AML-193 (cell line): ENCODE data around the gene DPH1.

ENCODE experiments used
- DNase-seq, 2 experiments: peaks; one replicate each; lab custom pipeline; 2025; lab: John Stamatoyannopoulos, UW

Gene DPH1

DNA sequence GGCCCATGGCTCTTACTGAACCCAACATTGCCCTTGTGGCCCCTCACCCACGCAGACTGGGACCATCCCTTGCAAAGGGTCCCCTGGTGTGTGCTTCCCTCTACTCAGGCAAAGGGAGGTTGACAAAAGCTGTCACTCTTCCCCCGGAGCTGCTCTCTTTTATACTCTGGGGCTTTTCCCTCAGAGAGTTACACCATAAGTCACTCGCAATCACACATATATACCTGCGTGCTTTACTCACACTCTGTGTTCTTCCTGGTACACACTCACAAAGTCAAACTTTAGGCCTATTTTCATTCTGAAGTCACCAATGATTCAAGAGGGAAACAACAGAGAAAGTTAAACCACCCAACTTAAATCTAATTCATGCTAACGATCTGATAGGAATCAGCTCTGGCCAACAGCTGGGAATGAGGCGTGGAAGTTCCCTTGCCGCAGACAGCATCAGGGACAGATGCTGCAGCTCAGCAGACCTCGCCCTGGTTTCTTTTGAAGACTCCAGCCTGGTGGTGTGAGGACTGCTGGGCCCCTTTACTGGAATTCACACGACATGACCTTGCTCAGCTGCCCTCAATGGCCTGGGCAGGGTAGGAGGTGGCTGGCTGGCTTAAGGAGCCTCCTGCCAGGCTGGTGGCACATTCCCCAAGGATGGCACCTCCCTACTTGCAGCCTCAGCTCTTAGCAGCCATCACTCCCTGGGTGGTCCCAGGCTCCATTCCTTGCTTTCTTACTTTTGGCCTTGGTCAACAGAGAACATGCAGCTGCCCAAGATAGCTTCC lies 52.2 kb downstream of the DPH1 start:
- DNase-seq, result no peak

DNA sequence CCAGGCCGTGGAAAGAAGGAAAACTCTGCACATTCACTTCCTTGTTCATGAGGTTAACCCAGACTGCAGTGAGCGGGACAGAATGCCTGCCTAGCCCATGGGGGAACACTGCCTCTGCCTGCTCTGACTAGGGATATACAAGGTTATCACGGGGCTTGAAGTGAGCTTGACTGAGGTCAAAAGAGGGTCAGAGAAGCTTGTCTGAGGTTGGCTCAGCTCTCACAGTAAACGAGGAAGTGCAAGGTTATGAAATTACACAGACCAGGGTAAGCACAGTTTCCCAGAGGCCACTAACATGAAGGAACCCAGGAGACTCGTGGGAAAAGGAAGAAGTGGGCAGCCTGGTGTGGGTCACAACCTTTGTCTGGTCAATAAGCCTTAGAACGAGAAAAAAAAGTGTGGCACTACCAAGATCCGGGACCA lies 53.7 kb downstream of the DPH1 start:
- DNase-seq, result peak; percentile 64 to 85

DNA sequence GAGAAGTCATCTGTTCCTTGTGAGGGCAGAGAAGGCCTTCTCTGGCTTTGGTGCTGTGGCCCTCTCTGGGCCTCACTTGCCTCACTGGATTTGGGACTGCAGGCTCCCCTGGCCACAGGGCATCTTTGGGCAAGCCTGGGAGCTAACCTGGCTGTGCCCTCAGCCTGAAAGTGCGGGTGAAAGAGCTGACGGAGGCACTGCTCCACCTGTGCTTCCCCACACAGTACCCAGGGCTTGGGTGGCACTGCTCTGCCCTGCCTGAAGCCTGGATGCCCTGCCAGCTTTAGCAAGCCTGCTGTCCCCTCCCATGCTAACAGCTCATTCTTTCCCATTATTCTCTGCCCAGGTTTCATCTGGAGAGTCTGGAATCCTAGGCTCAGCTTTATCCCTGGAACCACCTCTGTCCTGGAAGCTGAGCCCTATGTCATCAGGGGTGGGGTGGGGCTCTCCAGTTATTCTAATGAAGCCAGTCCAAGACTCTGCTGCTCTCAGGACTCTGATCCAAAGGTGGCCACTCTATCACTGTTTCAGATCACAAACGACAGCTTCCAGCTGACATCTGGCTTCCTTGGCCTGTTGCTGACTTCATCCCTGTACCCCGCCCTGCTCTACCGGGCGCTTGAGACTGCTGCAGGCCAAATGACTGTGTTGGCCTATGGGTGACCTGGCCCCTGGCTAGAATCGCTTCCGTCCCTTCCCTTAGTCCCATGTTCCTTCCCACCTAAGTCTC lies 54.2 kb downstream of the DPH1 start:
- DNase-seq, result no peak

DNA sequence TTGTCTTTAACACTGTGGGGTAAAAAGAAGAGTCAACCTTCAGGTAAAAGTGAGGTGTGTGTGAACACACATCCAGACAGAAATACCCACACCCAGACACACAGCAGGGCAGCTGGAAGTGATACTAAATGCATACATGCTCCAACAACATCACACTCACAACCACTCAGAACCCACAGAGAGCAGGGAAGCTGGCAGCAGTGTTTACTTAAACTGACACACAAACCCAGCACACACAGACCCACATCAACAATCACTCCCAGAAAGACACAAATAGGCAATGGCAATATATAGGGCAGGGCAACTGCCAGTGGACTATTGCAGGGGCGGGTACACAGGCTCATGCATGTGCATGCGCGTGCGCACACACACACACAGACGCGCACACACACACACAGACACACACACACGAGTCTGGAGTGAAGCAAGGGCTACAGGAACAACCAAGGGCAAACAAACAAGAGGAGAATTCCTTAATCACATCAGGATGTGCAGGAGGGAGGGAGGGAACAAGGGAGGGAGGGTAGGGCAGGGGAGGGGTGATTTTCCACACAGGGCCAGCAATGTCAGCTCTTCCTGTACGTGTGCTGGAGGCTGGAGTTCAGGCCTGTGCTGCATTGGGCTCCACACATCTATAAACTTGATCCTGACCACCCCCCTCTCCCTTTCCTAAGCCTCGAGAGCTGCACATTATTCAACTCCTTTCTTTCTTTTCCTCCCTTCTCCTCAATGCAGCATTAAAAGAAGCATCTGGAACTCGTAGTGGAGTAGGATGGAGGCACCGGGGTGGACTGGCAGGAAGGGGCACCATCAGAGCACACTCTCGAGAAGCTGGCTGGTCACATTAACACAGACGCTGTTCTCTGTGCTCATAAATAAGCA lies 55.1 kb downstream of the DPH1 start:
- no peak for DNase-seq

DNA sequence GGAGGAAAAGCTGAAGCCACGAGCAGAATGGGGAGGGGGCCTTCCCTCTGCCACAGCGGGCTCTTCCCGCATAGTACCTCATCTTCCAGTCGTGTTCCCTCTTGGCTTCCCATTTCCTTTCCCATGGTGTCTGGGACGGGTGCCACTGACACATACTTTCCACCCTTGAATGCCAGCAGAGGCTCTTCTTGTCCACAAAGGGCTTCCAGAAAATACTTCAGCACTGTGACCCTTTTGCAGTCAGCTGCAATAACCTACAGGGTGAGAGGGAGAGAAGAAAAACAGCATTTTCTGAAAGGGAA lies 55.6 kb downstream of the DPH1 start:
- DNase-seq, result no peak

DNA sequence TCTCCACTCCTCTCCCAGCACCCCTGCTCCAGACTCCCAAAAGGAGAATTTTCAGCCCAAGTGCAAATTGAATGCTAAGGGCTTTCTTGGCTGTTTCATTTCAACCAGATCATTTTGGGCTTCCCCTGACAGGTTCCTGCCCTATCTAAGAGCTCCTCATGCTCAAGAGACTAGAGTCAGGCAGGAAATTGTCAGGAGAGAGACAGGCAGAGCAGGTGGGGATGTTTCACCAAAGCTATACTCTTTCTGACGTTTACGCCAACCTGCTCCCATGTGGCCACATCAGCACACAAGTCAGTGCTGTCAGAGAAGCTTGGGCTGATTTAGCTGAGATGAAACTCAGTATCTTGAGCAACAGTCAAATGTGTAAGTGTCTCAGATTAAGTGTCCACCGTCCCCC lies 56.4 kb downstream of the DPH1 start:
- DNase-seq, result no peak

DNA sequence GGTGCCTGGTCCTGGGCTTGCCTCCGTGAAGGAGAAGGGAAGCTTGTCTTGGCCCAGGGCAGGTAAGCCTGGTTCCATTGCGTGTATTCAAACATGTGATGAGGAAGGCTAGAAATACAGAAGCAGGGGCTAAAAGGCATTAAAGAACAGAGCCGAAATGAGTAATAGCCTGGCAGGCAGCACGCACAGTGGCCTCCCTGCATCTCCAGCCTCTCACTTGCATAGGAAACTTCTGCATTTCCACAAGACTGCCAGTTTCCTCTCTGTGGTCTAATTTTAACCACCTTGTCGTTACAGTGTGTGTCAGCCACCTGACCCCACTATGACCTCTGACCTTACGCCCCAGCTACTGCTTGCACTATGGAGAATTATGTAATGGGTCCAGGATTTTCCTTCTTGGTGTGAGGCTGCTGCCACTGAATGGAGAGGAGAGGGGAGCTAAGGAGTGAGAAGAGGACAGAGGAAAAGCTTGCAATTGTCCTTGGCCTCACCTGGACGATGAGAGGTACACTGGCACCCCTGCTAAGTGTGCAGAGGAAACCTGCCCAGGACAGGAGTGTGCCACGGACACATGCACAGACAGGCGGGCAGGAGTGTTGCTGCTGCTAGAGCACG lies 57.8 kb downstream of the DPH1 start:
- peak; percentile 87 to 89 for DNase-seq

DNA sequence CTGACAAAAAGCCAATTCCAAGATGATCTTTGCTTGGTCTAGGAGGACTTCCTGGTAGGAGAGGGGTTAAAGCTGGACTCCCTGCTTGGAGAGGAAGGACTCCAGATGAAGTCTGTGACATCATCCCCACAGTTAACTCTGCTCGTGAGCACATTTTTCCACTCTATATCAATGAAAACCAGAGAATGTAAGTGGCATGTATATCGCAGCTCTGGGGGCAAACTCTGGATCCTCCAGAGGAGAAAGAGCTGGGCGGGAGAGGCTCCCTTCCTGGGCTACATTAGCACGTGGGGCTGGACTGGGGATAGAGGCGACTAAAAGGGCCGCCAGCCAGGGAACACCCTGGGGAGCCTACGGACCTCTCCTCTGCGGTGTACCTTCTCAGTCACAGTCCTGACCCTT lies 59.1 kb downstream of the DPH1 start:
- no peak for DNase-seq

DNA sequence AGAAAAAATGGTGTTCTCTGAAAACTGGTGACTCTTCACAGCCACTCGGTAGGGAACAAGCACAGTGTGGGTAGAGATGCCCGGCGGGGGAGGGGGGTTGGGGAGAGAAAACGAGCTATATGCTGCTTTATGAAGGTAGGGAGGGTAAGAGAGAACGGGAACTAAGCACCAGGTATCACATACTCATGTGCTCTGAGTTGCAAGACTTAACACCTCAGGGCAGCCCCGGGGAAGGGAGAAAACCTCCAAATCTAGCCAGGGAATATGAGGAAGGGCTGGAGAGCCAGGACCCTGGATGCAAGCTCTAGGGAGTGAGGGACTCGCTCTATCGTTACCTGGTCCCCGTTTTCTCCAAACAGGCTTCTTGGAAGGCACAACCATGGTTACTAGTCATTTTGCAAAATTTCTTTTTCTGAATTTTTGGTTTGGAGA lies 60.3 kb downstream of the DPH1 start:
- DNase-seq, result no peak

DNA sequence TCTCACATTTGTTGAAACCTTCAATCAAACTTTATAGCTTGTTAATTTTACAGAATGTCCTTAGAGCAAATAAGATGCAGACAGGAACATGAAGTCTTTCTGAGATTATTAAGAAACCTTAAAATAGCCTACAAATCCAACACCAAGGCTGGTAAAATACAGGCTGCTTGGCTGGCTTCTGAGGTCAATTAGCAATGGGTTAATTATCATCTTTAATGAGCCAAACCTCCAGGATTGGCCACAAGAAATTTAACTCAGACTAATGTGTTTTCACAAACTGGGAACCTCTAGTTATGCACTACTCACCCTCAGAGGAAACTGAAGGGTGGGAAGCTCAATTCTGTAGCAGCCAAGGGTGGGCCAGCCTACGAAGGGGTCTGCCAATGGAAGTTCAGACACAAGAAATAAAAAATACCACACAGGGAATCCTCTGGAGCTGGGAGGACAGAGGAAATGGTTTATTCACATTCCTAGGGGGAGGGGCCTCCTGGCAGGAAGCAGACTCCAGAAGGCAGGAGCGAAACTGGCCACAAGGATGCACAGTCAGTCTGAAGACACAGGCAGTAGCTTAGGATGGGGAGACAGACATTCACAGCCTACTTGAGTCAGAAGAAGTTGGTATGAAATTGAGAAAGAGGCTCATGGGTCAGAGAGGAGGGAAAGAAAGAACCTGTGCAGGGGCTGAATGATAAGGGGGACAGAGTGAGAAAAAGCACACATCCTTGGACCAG lies 61.0 kb downstream of the DPH1 start:
- no peak for DNase-seq

DNA sequence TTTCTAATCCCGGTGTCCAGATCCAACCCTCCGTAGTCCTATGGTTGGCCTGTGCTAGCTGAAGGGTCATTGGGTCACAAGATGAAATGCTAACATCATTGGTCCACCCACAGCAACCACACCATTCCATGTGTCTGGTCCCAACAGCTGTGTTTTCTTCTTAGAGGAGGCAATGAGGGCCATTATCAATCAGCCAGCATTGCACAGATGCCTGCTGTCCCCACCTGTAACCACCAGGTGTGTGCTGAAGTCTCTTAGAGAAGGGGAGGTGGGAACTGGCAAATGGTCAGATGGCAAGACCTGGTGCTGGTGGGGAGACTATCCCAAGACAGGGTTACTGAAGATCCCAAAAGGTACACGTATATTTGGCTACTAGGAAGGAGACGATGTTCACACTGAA lies 62.3 kb downstream of the DPH1 start:
- DNase-seq, result no peak

DNA sequence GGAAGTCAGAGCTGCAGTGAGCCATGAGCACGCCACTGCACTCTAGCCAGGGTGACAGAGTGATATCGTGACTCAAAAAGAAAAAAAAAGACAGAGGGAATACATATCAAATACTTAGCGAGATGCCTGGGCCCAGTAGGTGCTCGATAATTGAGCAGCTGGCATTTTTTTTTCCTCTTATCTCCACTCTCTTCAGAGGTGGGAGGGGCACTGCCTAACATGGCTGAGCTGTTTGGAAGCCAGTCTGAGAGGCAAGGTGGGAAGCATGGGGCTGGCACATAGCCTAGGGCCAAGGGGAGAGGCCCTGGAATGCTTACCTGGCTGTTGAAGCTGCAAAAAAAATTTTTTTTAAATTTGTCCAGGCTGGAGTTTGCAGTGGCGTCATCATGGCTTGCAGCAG lies 63.4 kb downstream of the DPH1 start:
- no peak for DNase-seq
